ENCODE data around the gene ATP5PF.

The ATP5PF gene

GRCh38 chr21:25750085-25750484 lies 15.4 kb upstream of the ATP5PF start:
- H3K4me3 ChIP-seq (ENCODE audit: low read length in 2 of 2): no peak overlapping the region
- H2AK5ac ChIP-seq (ENCODE audit: low read depth, low read length): no peak overlapping the region
- no peak overlapping the region for H3K4me2 ChIP-seq (ENCODE audit: insufficient read depth, low read length, poor library complexity, severe bottlenecking)
- H3K14ac ChIP-seq (ENCODE audit: low read length): no peak overlapping the region
- H3K27me3 ChIP-seq (ENCODE audit: control insufficient read depth in 3 of 3, insufficient read depth in 3 of 3, low read depth in 1 of 3, low read length in 3 of 3): peaks cover 0 to 2% (median 0%) of the 10 kb centered on the region in 3 experiments
- peaks cover 8 to 81% of the 10 kb centered on the region in 2 donors for H3K36me3 ChIP-seq (replicated peaks in 1 of 2; ENCODE audit: control insufficient read depth in 2 of 2, insufficient read depth in 2 of 2, low read length in 2 of 2)
- no peak overlapping the region for H2AFZ ChIP-seq (ENCODE audit: low read length)
- H3K9ac ChIP-seq (ENCODE audit: low read depth, low read length, poor library complexity): no peak overlapping the region
- no peak for DNase-seq (ENCODE audit: low spot score)
- H2BK5ac ChIP-seq (ENCODE audit: low read length): no peak overlapping the region
- no peak overlapping the region for H4K8ac ChIP-seq (ENCODE audit: low read depth, low read length)
- no peak overlapping the region for H2BK12ac ChIP-seq (ENCODE audit: low read length)
- no peak overlapping the region for H3K27ac ChIP-seq (replicated peaks; ENCODE audit: low read length)
- no peaks in the 10 kb centered on the region for H3K9me3 ChIP-seq (replicated peaks in 1 of 2; ENCODE audit: control insufficient read depth in 2 of 2, insufficient read depth in 1 of 2, low read depth in 1 of 2, low read length in 2 of 2)
- no peak overlapping the region for H3K23ac ChIP-seq (ENCODE audit: low read depth, low read length, poor library complexity)
- no peak overlapping the region for H3K18ac ChIP-seq (ENCODE audit: low read length)
- H3K79me1 ChIP-seq (ENCODE audit: low read depth, low read length): no peaks in the 10 kb centered on the region
- no peak overlapping the region for H4K91ac ChIP-seq (ENCODE audit: low read depth, low read length, poor library complexity)
- H2BK120ac ChIP-seq (ENCODE audit: low read depth, low read length): no peak overlapping the region
- H3K4ac ChIP-seq (ENCODE audit: low read length): no peak overlapping the region
- no CpG with 5 or more reads among the region's 6 CpGs for WGBS, 2 donors (ENCODE audit: extremely low coverage in 2 of 2, insufficient read length in 2 of 2, insufficient replicate concordance in 1 of 2)
- H3K4me1 ChIP-seq (ENCODE audit: control insufficient read depth in 2 of 2, insufficient read depth in 1 of 2, low read depth in 1 of 2, low read length in 2 of 2): no peaks in the 10 kb centered on the region
- H2BK15ac ChIP-seq (ENCODE audit: low read length): no peak overlapping the region

- no peaks in the 10 kb centered on the region for H3K9me3 ChIP-seq (replicated peaks in 1 of 2; ENCODE audit: control insufficient read depth in 2 of 2, insufficient read depth in 1 of 2, low read depth in 1 of 2, low read length in 2 of 2)
- no CpG with 5 or more reads among the region's 2 CpGs for WGBS, 2 donors (ENCODE audit: extremely low coverage in 2 of 2, insufficient read length in 2 of 2, insufficient replicate concordance in 1 of 2)
- no peak overlapping the region for H2AK5ac ChIP-seq (ENCODE audit: low read depth, low read length)
- no peak overlapping the region for H3K4me3 ChIP-seq (ENCODE audit: low read length in 2 of 2)
- H3K9ac ChIP-seq (ENCODE audit: low read depth, low read length, poor library complexity): no peak overlapping the region
- no peak overlapping the region for H3K27ac ChIP-seq (replicated peaks; ENCODE audit: low read length)
- no peak overlapping the region for H3K18ac ChIP-seq (ENCODE audit: low read length)
- H3K4me1 ChIP-seq (ENCODE audit: control insufficient read depth in 2 of 2, insufficient read depth in 1 of 2, low read depth in 1 of 2, low read length in 2 of 2): no peaks in the 10 kb centered on the region
- no peak overlapping the region for H3K4me2 ChIP-seq (ENCODE audit: insufficient read depth, low read length, poor library complexity, severe bottlenecking)
- H4K91ac ChIP-seq (ENCODE audit: low read depth, low read length, poor library complexity): no peak overlapping the region
- H3K4ac ChIP-seq (ENCODE audit: low read length): no peak overlapping the region
- DNase-seq (ENCODE audit: low spot score): no peak
- H3K14ac ChIP-seq (ENCODE audit: low read length): no peak overlapping the region
- H2BK120ac ChIP-seq (ENCODE audit: low read depth, low read length): no peak overlapping the region
- no peaks in the 10 kb centered on the region for H3K79me1 ChIP-seq (ENCODE audit: low read depth, low read length)
- no peak overlapping the region for H2AFZ ChIP-seq (ENCODE audit: low read length)
- H2BK12ac ChIP-seq (ENCODE audit: low read length): no peak overlapping the region
- H3K36me3 ChIP-seq (replicated peaks in 1 of 2; ENCODE audit: control insufficient read depth in 2 of 2, insufficient read depth in 2 of 2, low read length in 2 of 2): peaks cover 4 to 61% of the 10 kb centered on the region in 2 donors
- no peak overlapping the region for H2BK15ac ChIP-seq (ENCODE audit: low read length)
- H3K23ac ChIP-seq (ENCODE audit: low read depth, low read length, poor library complexity): no peak overlapping the region
- peaks cover 0 to 2% (median 0%) of the 10 kb centered on the region in 3 experiments for H3K27me3 ChIP-seq (ENCODE audit: control insufficient read depth in 3 of 3, insufficient read depth in 3 of 3, low read depth in 1 of 3, low read length in 3 of 3)
- H2BK5ac ChIP-seq (ENCODE audit: low read length): no peak overlapping the region
- H4K8ac ChIP-seq (ENCODE audit: low read depth, low read length): no peak overlapping the region
Observed at GRCh38 chr21:25744854-25745253, 10.2 kb upstream of the ATP5PF start.

- no peaks in the 10 kb centered on the region for H3K4me1 ChIP-seq (ENCODE audit: control insufficient read depth in 2 of 2, insufficient read depth in 1 of 2, low read depth in 1 of 2, low read length in 2 of 2)
- peaks cover 0 to 49% of the 10 kb centered on the region in 2 donors for H3K36me3 ChIP-seq (replicated peaks in 1 of 2; ENCODE audit: control insufficient read depth in 2 of 2, insufficient read depth in 2 of 2, low read length in 2 of 2)
- no peak overlapping the region for H3K18ac ChIP-seq (ENCODE audit: low read length)
- H2BK120ac ChIP-seq (ENCODE audit: low read depth, low read length): no peak overlapping the region
- no peak overlapping the region for H3K14ac ChIP-seq (ENCODE audit: low read length)
- no peak overlapping the region for H3K4me2 ChIP-seq (ENCODE audit: insufficient read depth, low read length, poor library complexity, severe bottlenecking)
- no peak overlapping the region for H4K91ac ChIP-seq (ENCODE audit: low read depth, low read length, poor library complexity)
- no peak overlapping the region for H2BK12ac ChIP-seq (ENCODE audit: low read length)
- no peaks in the 10 kb centered on the region for H3K27me3 ChIP-seq (ENCODE audit: control insufficient read depth in 3 of 3, insufficient read depth in 3 of 3, low read depth in 1 of 3, low read length in 3 of 3)
- H3K27ac ChIP-seq (replicated peaks; ENCODE audit: low read length): no peak overlapping the region
- H4K8ac ChIP-seq (ENCODE audit: low read depth, low read length): no peak overlapping the region
- H2AK5ac ChIP-seq (ENCODE audit: low read depth, low read length): no peak overlapping the region
- H3K79me1 ChIP-seq (ENCODE audit: low read depth, low read length): peaks cover 2% of the 10 kb centered on the region
- no peaks in the 10 kb centered on the region for H3K9me3 ChIP-seq (replicated peaks in 1 of 2; ENCODE audit: control insufficient read depth in 2 of 2, insufficient read depth in 1 of 2, low read depth in 1 of 2, low read length in 2 of 2)
- H2BK5ac ChIP-seq (ENCODE audit: low read length): no peak overlapping the region
- no peak overlapping the region for H2AFZ ChIP-seq (ENCODE audit: low read length)
- no peak overlapping the region for H3K4ac ChIP-seq (ENCODE audit: low read length)
- no peak overlapping the region for H3K4me3 ChIP-seq (ENCODE audit: low read length in 2 of 2)
- WGBS, 2 donors (ENCODE audit: extremely low coverage in 2 of 2, insufficient read length in 2 of 2, insufficient replicate concordance in 1 of 2): no CpG with 5 or more reads among the region's 3 CpGs
- H2BK15ac ChIP-seq (ENCODE audit: low read length): no peak overlapping the region
- no peak for DNase-seq (ENCODE audit: low spot score)
- no peak overlapping the region for H3K23ac ChIP-seq (ENCODE audit: low read depth, low read length, poor library complexity)
- no peak overlapping the region for H3K9ac ChIP-seq (ENCODE audit: low read depth, low read length, poor library complexity)
Observed at GRCh38 chr21:25742900-25743299, 8.2 kb upstream of the ATP5PF start.

- Histone ChIP-seq H3K4ac (ENCODE audit: low read length) (no peak overlapping the region), H3K79me1 (ENCODE audit: low read depth, low read length) (peaks cover 2% of the 10 kb centered on the region), H3K4me3 (ENCODE audit: low read length in 2 of 2) (no peak overlapping the region), H4K91ac (ENCODE audit: low read depth, low read length, poor library complexity) (no peak overlapping the region), H3K9me3 (replicated peaks in 1 of 2; ENCODE audit: control insufficient read depth in 2 of 2, insufficient read depth in 1 of 2, low read depth in 1 of 2, low read length in 2 of 2) (no peaks in the 10 kb centered on the region), H3K36me3 (replicated peaks in 1 of 2; ENCODE audit: control insufficient read depth in 2 of 2, insufficient read depth in 2 of 2, low read length in 2 of 2) (peaks cover 0 to 14% of the 10 kb centered on the region in 2 donors), H3K14ac (ENCODE audit: low read length) (no peak overlapping the region), H3K27me3 (ENCODE audit: control insufficient read depth in 3 of 3, insufficient read depth in 3 of 3, low read depth in 1 of 3, low read length in 3 of 3) (no peaks in the 10 kb centered on the region), H2BK15ac (ENCODE audit: low read length) (no peak overlapping the region), H2AK5ac (ENCODE audit: low read depth, low read length) (no peak overlapping the region), H2AFZ (ENCODE audit: low read length) (no peak overlapping the region), H3K4me2 (ENCODE audit: insufficient read depth, low read length, poor library complexity, severe bottlenecking) (no peak overlapping the region), H2BK12ac (ENCODE audit: low read length) (no peak overlapping the region), H3K9ac (ENCODE audit: low read depth, low read length, poor library complexity) (no peak overlapping the region), H4K8ac (ENCODE audit: low read depth, low read length) (no peak overlapping the region), H3K4me1 (ENCODE audit: control insufficient read depth in 2 of 2, insufficient read depth in 1 of 2, low read depth in 1 of 2, low read length in 2 of 2) (peaks cover 1 to 4% of the 10 kb centered on the region in 2 donors), H3K18ac (ENCODE audit: low read length) (no peak overlapping the region), H3K23ac (ENCODE audit: low read depth, low read length, poor library complexity) (no peak overlapping the region), H3K27ac (replicated peaks; ENCODE audit: low read length) (no peak overlapping the region), H2BK120ac (ENCODE audit: low read depth, low read length) (no peak overlapping the region), H2BK5ac (ENCODE audit: low read length) (no peak overlapping the region)
- no CpG with 5 or more reads among the region's 1 CpG for WGBS, 2 donors (ENCODE audit: extremely low coverage in 2 of 2, insufficient read length in 2 of 2, insufficient replicate concordance in 1 of 2)
- no peak for DNase-seq (ENCODE audit: low spot score)
Observed at GRCh38 chr21:25737421-25737820, 2.7 kb upstream of the ATP5PF start.

Measured in neuronal stem cell (in vitro differentiated cells).